Activated naive CD4-positive, alpha-beta T cell treated with anti-CD3 and anti-CD28 coated beads, Interleukin-2, amount 50 U/mL, for 72 hours (primary cell): ENCODE results near the gene MSX2. TPM values are rescaled to one million over a fixed set of nuclear protein-coding genes. Genes with fewer than 3 reads are reported as not detected.

Source experiments
- ATAC-seq, 2 donors: fragments of 150-1000 bp; cut with Tn5 transposase; 2 replicates each; pipeline ENCODE4 v1.10.0; 2021; ENCODE audit warnings: mild to moderate bottlenecking in 2 of 2, moderate library complexity in 2 of 2
- DNase-seq, 2 donors: peaks; one replicate each; pipeline ENCODE4 v3.0.0; 2021 to 2022; ENCODE audit warnings: low spot score in 2 of 2
- H3K27ac Mint-ChIP-seq, 2 donors: one replicate each; pipeline ENCODE4 v1.8.0; 2022; ENCODE audit warnings: mild to moderate bottlenecking in 2 of 2, mixed read lengths in 2 of 2
- H3K36me3 Mint-ChIP-seq, 2 donors: one replicate each; pipeline ENCODE4 v1.8.0; 2022; ENCODE audit warnings: mixed read lengths in 2 of 2
- H3K9me3 Mint-ChIP-seq, 2 donors: one replicate each; pipeline ENCODE4 v1.8.0; 2022; ENCODE audit warnings: mixed read lengths in 2 of 2
- total RNA-seq, 2 donors: library from RNA; stranded (reverse); gene quantifications; one replicate each; pipeline ENCODE4 v1.2.3, GENCODE V29; 2022

Gene MSX2
- not detected for total RNA-seq

- Mint-ChIP-seq H3K36me3 (peaks cover 5 to 32% of the 10 kb centered on the region in 2 donors), H3K9me3 (no peaks in the 10 kb centered on the region), H3K27ac (peak within 1 kb of the TSS in 1 of 2 donors; percentile 33)
- ATAC-seq (peak; percentile 65 to 95), DNase-seq (no peak)
Measured at GRCh38 chr5:174724484-174725260, at the start of gene MSX2. TSS of gene MSX2 (plus strand) at chr5:174724582. CDS start at chr5:174724660, 78 bp downstream.

- Mint-ChIP-seq H3K27ac (no peak overlapping the region), H3K36me3 (no peaks in the 10 kb centered on the region)
- ATAC-seq: no peak
Measured at GRCh38 chr5:174675110-174675509, 49.3 kb upstream of the MSX2 start.

GRCh38 chr5:174675916-174676315, 48.5 kb upstream of the MSX2 start:
- Mint-ChIP-seq H3K27ac (no peak overlapping the region), H3K36me3 (no peaks in the 10 kb centered on the region), H3K9me3 (peaks cover 4 to 13% of the 10 kb centered on the region in 2 donors)
- ATAC-seq (no peak), DNase-seq (no peak)

More at GRCh38 chr5:174675110-174675509, 49.3 kb upstream of the MSX2 start:
- peaks cover 4 to 9% of the 10 kb centered on the region in 2 donors for H3K9me3 Mint-ChIP-seq
- DNase-seq: no peak

- no peak for DNase-seq
- no peak for ATAC-seq
- Mint-ChIP-seq H3K9me3 (peaks cover 4 to 13% of the 10 kb centered on the region in 2 donors), H3K27ac (no peak overlapping the region), H3K36me3 (no peaks in the 10 kb centered on the region)
Measured at GRCh38 chr5:174678107-174678506, 46.3 kb upstream of the MSX2 start.

GRCh38 chr5:174680901-174681565, 43.3 kb upstream of the MSX2 start:
- H3K36me3 Mint-ChIP-seq: no peaks in the 10 kb centered on the region
- peaks cover 4 to 13% of the 10 kb centered on the region in 2 donors for H3K9me3 Mint-ChIP-seq
- H3K27ac Mint-ChIP-seq: no peak overlapping the region
- DNase-seq (no peak), ATAC-seq (no peak)

- Mint-ChIP-seq H3K9me3 (no peaks in the 10 kb centered on the region), H3K36me3 (peaks cover 0 to 2% of the 10 kb centered on the region in 2 donors), H3K27ac (no peak overlapping the region)
- ATAC-seq: no peak
- no peak for DNase-seq
Measured at GRCh38 chr5:174687503-174687902, 36.9 kb upstream of the MSX2 start.

- Mint-ChIP-seq H3K9me3 (no peaks in the 10 kb centered on the region), H3K36me3 (peaks cover 0 to 4% of the 10 kb centered on the region in 2 donors), H3K27ac (no peak overlapping the region)
- ATAC-seq (no peak), DNase-seq (no peak)
Measured at GRCh38 chr5:174688441-174689354, 35.7 kb upstream of the MSX2 start.

GRCh38 chr5:174690271-174690670, 34.1 kb upstream of the MSX2 start:
- DNase-seq (no peak), ATAC-seq (no peak)
- H3K9me3 Mint-ChIP-seq: no peaks in the 10 kb centered on the region
- no peak overlapping the region for H3K27ac Mint-ChIP-seq
- H3K36me3 Mint-ChIP-seq: peaks cover 0 to 4% of the 10 kb centered on the region in 2 donors

GRCh38 chr5:174692381-174692780, 32.0 kb upstream of the MSX2 start:
- Mint-ChIP-seq H3K27ac (no peak overlapping the region), H3K36me3 (peaks cover 0 to 4% of the 10 kb centered on the region in 2 donors), H3K9me3 (no peaks in the 10 kb centered on the region)
- DNase-seq: no peak
- ATAC-seq: no peak

- peaks cover 0 to 4% of the 10 kb centered on the region in 2 donors for H3K36me3 Mint-ChIP-seq
- H3K9me3 Mint-ChIP-seq: no peaks in the 10 kb centered on the region
- DNase-seq: no peak
- no peak for ATAC-seq
- H3K27ac Mint-ChIP-seq: no peak overlapping the region
Measured at GRCh38 chr5:174692982-174693422, 31.4 kb upstream of the MSX2 start.

GRCh38 chr5:174693697-174694385, 30.5 kb upstream of the MSX2 start:
- ATAC-seq: no peak
- peaks cover 0 to 4% of the 10 kb centered on the region in 2 donors for H3K36me3 Mint-ChIP-seq
- DNase-seq: no peak
- H3K27ac Mint-ChIP-seq: no peak overlapping the region
- H3K9me3 Mint-ChIP-seq: no peaks in the 10 kb centered on the region

- H3K9me3 Mint-ChIP-seq: no peaks in the 10 kb centered on the region
- DNase-seq (no peak), ATAC-seq (no peak)
- H3K27ac Mint-ChIP-seq: no peak overlapping the region
- H3K36me3 Mint-ChIP-seq: peaks cover 0 to 4% of the 10 kb centered on the region in 2 donors
Measured at GRCh38 chr5:174694611-174695010, 29.8 kb upstream of the MSX2 start.

- DNase-seq (no peak), ATAC-seq (no peak)
- H3K36me3 Mint-ChIP-seq: no peaks in the 10 kb centered on the region
- H3K27ac Mint-ChIP-seq: no peak overlapping the region
- no peaks in the 10 kb centered on the region for H3K9me3 Mint-ChIP-seq
Measured at GRCh38 chr5:174698156-174698555, 26.2 kb upstream of the MSX2 start.

GRCh38 chr5:174699131-174699530, 25.3 kb upstream of the MSX2 start:
- no peak for DNase-seq
- Mint-ChIP-seq H3K36me3 (no peaks in the 10 kb centered on the region), H3K27ac (no peak overlapping the region), H3K9me3 (no peaks in the 10 kb centered on the region)
- no peak for ATAC-seq

- no peaks in the 10 kb centered on the region for H3K9me3 Mint-ChIP-seq
- ATAC-seq (no peak), DNase-seq (no peak)
- no peaks in the 10 kb centered on the region for H3K36me3 Mint-ChIP-seq
- no peak overlapping the region for H3K27ac Mint-ChIP-seq
Measured at GRCh38 chr5:174706997-174707572, 17.3 kb upstream of the MSX2 start.

GRCh38 chr5:174707671-174708070, 16.7 kb upstream of the MSX2 start:
- no peaks in the 10 kb centered on the region for H3K9me3 Mint-ChIP-seq
- H3K27ac Mint-ChIP-seq: no peak overlapping the region
- DNase-seq (no peak), ATAC-seq (no peak)
- H3K36me3 Mint-ChIP-seq: no peaks in the 10 kb centered on the region
